ENCODE data around the gene KRT33A.

Gene KRT33A

GRCh38 chr17:41301916-41302901, 48.4 kb downstream of the KRT33A start, which contains the start of gene KRTAP29-1:
KRTAP29-1 (minus strand) TSS chr17:41302851; CDS start chr17:41302851, 0 bp downstream.
- no peak for DNase-seq (ENCODE audit: low read depth)

GRCh38 chr17:41301204-41301790, 49.3 kb downstream of the KRT33A start:
- DNase-seq (ENCODE audit: low read depth), result no peak

- DNase-seq (ENCODE audit: low read depth), result no peak
Measured at GRCh38 chr17:41298458-41299135, 52.0 kb downstream of the KRT33A start.

- no peak for DNase-seq (ENCODE audit: low read depth)
Measured at GRCh38 chr17:41296846-41297245, 53.8 kb downstream of the KRT33A start.
